Lower leg skin (tissue), 3 donors: ENCODE results near the gene ABHD17A.

Source experiments
- CTCF ChIP-seq, 3 donors: fragments of 450-650 bp; IDR thresholded peaks; one replicate each; pipeline ENCODE4 v1.5.1; 2016; ENCODE audit warnings: antibody characterized with exemption in 3 of 3, mild to moderate bottlenecking in 3 of 3, moderate library complexity in 2 of 3
- POLR2A ChIP-seq, 2 donors: fragments of 450-650 bp; IDR thresholded peaks; one replicate each; pipeline ENCODE4 v1.6.1; 2016 to 2017; ENCODE audit warnings: antibody characterized with exemption in 2 of 2, mild to moderate bottlenecking in 1 of 2, moderate library complexity in 1 of 2

GRCh38 chr19:1827566-1828278 lies 57.6 kb downstream of the ABHD17A start:
- TF ChIP-seq CTCF (IDR thresholded peaks at IDR 0.05) = no peak
- no peak for TF ChIP-seq POLR2A (IDR thresholded peaks at IDR 0.05)
